ENCODE results near the gene TTLL10.

Gene TTLL10

GRCh38 chr1:1204425-1204920 is 30.8 kb downstream of the TTLL10 start:
- no peak for DNase-seq (ENCODE audit: low read depth)
- no peak overlapping the region for H3K4me3 ChIP-seq (ENCODE audit: low read depth, low read length)
- TF ChIP-seq CTCF (IDR thresholded peaks at IDR 0.05; ENCODE audit: low read depth, low read length) (no peak), MYC (IDR thresholded peaks at IDR 0.05; ENCODE audit: low read depth, low read length) (no peak), POLR2A (IDR thresholded peaks at IDR 0.05; ENCODE audit: extremely low read depth, insufficient read length) (no peak), MAX (IDR thresholded peaks at IDR 0.05; ENCODE audit: low read depth, low read length) (no peak)

- no peak for TF ChIP-seq CTCF (IDR thresholded peaks at IDR 0.05; ENCODE audit: low read depth, low read length)
- no peak for TF ChIP-seq MYC (IDR thresholded peaks at IDR 0.05; ENCODE audit: low read depth, low read length)
- TF ChIP-seq MAX (IDR thresholded peaks at IDR 0.05; ENCODE audit: low read depth, low read length): no peak
- TF ChIP-seq POLR2A (IDR thresholded peaks at IDR 0.05; ENCODE audit: extremely low read depth, insufficient read length): no peak
- no peak overlapping the region for H3K4me3 ChIP-seq (ENCODE audit: low read depth, low read length)
- peak; percentile 34 for DNase-seq (ENCODE audit: low read depth)
Measured at GRCh38 chr1:1204998-1205768, 31.5 kb downstream of the TTLL10 start.

- no peak for TF ChIP-seq POLR2A (IDR thresholded peaks at IDR 0.05; ENCODE audit: extremely low read depth, insufficient read length)
- TF ChIP-seq MYC (IDR thresholded peaks at IDR 0.05; ENCODE audit: low read depth, low read length): no peak
- peak; percentile 50 for DNase-seq (ENCODE audit: low read depth)
- H3K4me3 ChIP-seq (ENCODE audit: low read depth, low read length): no peak overlapping the region
Measured at GRCh38 chr1:1205769-1206375, 32.2 kb downstream of the TTLL10 start.

GRCh38 chr1:1206376-1206965 is 32.8 kb downstream of the TTLL10 start, which contains the start of gene TNFRSF18:
Gene TNFRSF18 (minus strand): TSS chr1:1206592. CDS start chr1:1206571, 21 bp downstream.
- H3K4me3 ChIP-seq (ENCODE audit: low read depth, low read length): no peak within 1 kb of the TSS
- TF ChIP-seq POLR2A (IDR thresholded peaks at IDR 0.05; ENCODE audit: extremely low read depth, insufficient read length) (no peak), MYC (IDR thresholded peaks at IDR 0.05; ENCODE audit: low read depth, low read length) (no peak), CTCF (IDR thresholded peaks at IDR 0.05; ENCODE audit: low read depth, low read length) (no peak), MAX (IDR thresholded peaks at IDR 0.05; ENCODE audit: low read depth, low read length) (no peak)
- DNase-seq (ENCODE audit: low read depth): peak; percentile 19

- DNase-seq (ENCODE audit: low read depth): no peak
- TF ChIP-seq MYC (IDR thresholded peaks at IDR 0.05; ENCODE audit: low read depth, low read length) (no peak), MAX (IDR thresholded peaks at IDR 0.05; ENCODE audit: low read depth, low read length) (no peak), POLR2A (IDR thresholded peaks at IDR 0.05; ENCODE audit: extremely low read depth, insufficient read length) (no peak), CTCF (IDR thresholded peaks at IDR 0.05; ENCODE audit: low read depth, low read length) (no peak)
- no peak overlapping the region for H3K4me3 ChIP-seq (ENCODE audit: low read depth, low read length)
Measured at GRCh38 chr1:1206966-1207531, 33.4 kb downstream of the TTLL10 start.

- no peak for DNase-seq (ENCODE audit: low read depth)
- TF ChIP-seq MYC (IDR thresholded peaks at IDR 0.05; ENCODE audit: low read depth, low read length): no peak
- no peak for TF ChIP-seq MAX (IDR thresholded peaks at IDR 0.05; ENCODE audit: low read depth, low read length)
- TF ChIP-seq POLR2A (IDR thresholded peaks at IDR 0.05; ENCODE audit: extremely low read depth, insufficient read length): no peak
- TF ChIP-seq CTCF (IDR thresholded peaks at IDR 0.05; ENCODE audit: low read depth, low read length): no peak
- H3K4me3 ChIP-seq (ENCODE audit: low read depth, low read length): no peak overlapping the region
Measured at GRCh38 chr1:1207571-1207892, 33.9 kb downstream of the TTLL10 start.
